ENCODE results near the gene MTHFD2.

DNA sequence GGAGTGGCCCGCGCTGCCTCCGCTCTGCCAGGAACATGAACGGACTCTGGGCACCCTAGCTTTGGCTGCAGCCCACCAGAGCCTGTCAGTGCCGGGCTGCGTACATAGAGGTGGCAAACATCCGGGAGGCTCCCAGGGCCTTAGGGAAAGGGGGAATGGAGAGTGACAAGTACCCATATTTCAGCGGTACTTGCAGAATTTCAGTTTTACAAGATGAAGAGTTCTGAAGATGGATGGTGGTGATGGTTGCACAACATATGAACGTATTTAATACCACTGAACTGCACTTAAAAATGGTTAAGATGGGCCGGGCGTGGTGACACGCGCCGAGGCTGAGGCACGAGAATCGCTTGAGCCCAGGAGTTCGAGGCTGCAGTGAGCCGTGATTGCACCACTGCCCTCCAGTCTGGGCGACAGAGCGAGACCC, 873 bp downstream of the MTHFD2 start:
- TF ChIP-seq CTCF (IDR thresholded peaks at IDR 0.05), result no peak
- TF ChIP-seq POLR2A (IDR thresholded peaks at IDR 0.05), result no peak
- TF ChIP-seq EP300 (IDR thresholded peaks at IDR 0.05), result no peak

All from sigmoid colon (tissue), 4 donors.